Daoy (cell line): ENCODE measurements around the gene TAS2R9. TPM values are rescaled to one million over a fixed set of nuclear protein-coding genes. Genes with fewer than 3 reads are reported as not detected.

ENCODE experiments used
- total RNA-seq: library from RNA; depleted of rRNA; stranded (reverse); fragments of >200 nt; shearing (Covaris generic); gene quantifications from 2 replicates; pipeline ENCODE4 v1.2.3, GENCODE V29; 2014; rRNA removed

TAS2R9 gene
- total RNA-seq, 1 experiment from 2014 or later = not detected

Other genes with a start within 250 kb of the TAS2R9 start
- 22.8 and 32.1 TPM in 2 replicates for gene MAGOHB, start 196.6 kb downstream of the TAS2R9 start, total RNA-seq
- 0.17 and 1.0 TPM in 2 replicates for gene STYK1, start 136.1 kb downstream of the TAS2R9 start, total RNA-seq
- 25.3 and 27.6 TPM in 2 replicates for gene YBX3, start 86.8 kb downstream of the TAS2R9 start, total RNA-seq
- not detected in 2 replicates for gene TAS2R7, start 7.5 kb downstream of the TAS2R9 start, total RNA-seq
- not detected in 2 replicates for gene TAS2R8, start 2.9 kb downstream of the TAS2R9 start, total RNA-seq
- gene TAS2R10, start 16.2 kb upstream of the TAS2R9 start, total RNA-seq = not detected in 2 replicates
- 0.74 TPM in 1 of 2 replicates, not detected in the other for gene PRR4, start 39.3 kb upstream of the TAS2R9 start, total RNA-seq
- 1.1 and 6.4 TPM in 2 replicates for gene PRH1, start 74.1 kb upstream of the TAS2R9 start, total RNA-seq
- gene TAS2R13, start 99.4 kb upstream of the TAS2R9 start, total RNA-seq = 0.29 TPM in 1 of 2 replicates, not detected in the other
- not detected in 2 replicates for gene PRH2, start 119.1 kb upstream of the TAS2R9 start, total RNA-seq
- 0.15 TPM in 1 of 2 replicates, not detected in the other for gene TAS2R14, start 129.1 kb upstream of the TAS2R9 start, total RNA-seq
- 0.34 TPM in 1 of 2 replicates, not detected in the other for gene TAS2R50, start 176.7 kb upstream of the TAS2R9 start, total RNA-seq
- gene TAS2R20, start 188.1 kb upstream of the TAS2R9 start, total RNA-seq = 0.74 TPM in 1 of 2 replicates, not detected in the other
- gene TAS2R19, start 212.5 kb upstream of the TAS2R9 start, total RNA-seq = 9.0 TPM in 1 of 2 replicates, not detected in the other
- 0.97 TPM in 1 of 2 replicates, not detected in the other for gene TAS2R31, start 221.2 kb upstream of the TAS2R9 start, total RNA-seq